GM21619 (cell line): Measurements from ENCODE around the gene MLPH.

Experiments
- ATAC-seq: cut with Tn5 transposase; IDR thresholded peaks from one replicate; pipeline ENCODE4 v1.9.1; 2021; ENCODE audit not compliant: unreplicated experiment

MLPH gene

GRCh38 chr2:237539681-237540080 is 52.6 kb downstream of the MLPH start:
- no peak for ATAC-seq

GRCh38 chr2:237540223-237540775 is 53.2 kb downstream of the MLPH start:
- ATAC-seq = no peak

GRCh38 chr2:237540823-237541222 is 53.8 kb downstream of the MLPH start:
- no peak for ATAC-seq

GRCh38 chr2:237541243-237541642 is 54.2 kb downstream of the MLPH start:
- ATAC-seq = no peak

GRCh38 chr2:237542001-237542704 is 55.1 kb downstream of the MLPH start:
- ATAC-seq = no peak

GRCh38 chr2:237546040-237546875 is 59.2 kb downstream of the MLPH start:
- no peak for ATAC-seq

GRCh38 chr2:237546876-237547395 is 59.9 kb downstream of the MLPH start:
- ATAC-seq = no peak

- no peak for ATAC-seq
Observed at GRCh38 chr2:237547841-237548416, 60.9 kb downstream of the MLPH start.

GRCh38 chr2:237549216-237549615 is 62.2 kb downstream of the MLPH start:
- ATAC-seq = no peak

- ATAC-seq = no peak
Observed at GRCh38 chr2:237549643-237550415, 62.8 kb downstream of the MLPH start.

GRCh38 chr2:237551071-237551574 is 64.1 kb downstream of the MLPH start:
- ATAC-seq = no peak

- no peak for ATAC-seq
Observed at GRCh38 chr2:237552908-237553307, 65.9 kb downstream of the MLPH start.

GRCh38 chr2:237553948-237554347 is 66.9 kb downstream of the MLPH start:
- ATAC-seq = no peak

- no peak for ATAC-seq
Observed at GRCh38 chr2:237555560-237555959, 68.5 kb downstream of the MLPH start.

- peak; percentile 95 for ATAC-seq
Observed at GRCh38 chr2:237556773-237557632, 70.0 kb downstream of the MLPH start.

GRCh38 chr2:237557633-237558015 is 70.6 kb downstream of the MLPH start:
- peak; percentile 21 for ATAC-seq

GRCh38 chr2:237558961-237559641 is 72.0 kb downstream of the MLPH start:
- ATAC-seq = no peak

- no peak for ATAC-seq
Observed at GRCh38 chr2:237561221-237561620, 74.2 kb downstream of the MLPH start.

GRCh38 chr2:237563816-237564215 is 76.8 kb downstream of the MLPH start:
- no peak for ATAC-seq
